A673 (cell line): ENCODE measurements around the gene TEX54. TPM values are rescaled to one million over a fixed set of nuclear protein-coding genes. Genes with fewer than 3 reads are reported as not detected.
"Not testable (repeated sequence)": the region's sequence is repeated elsewhere in the genome, so short reads cannot be mapped to it uniquely, and the experiment has no call there.

Experiments used
- BruUV-seq: library from RNA; stranded (reverse); fragments of 400-500 nt; replicated peaks from 2 replicates; lab custom pipeline; 2021; lab: Mats Ljungman, UMichigan
- CTCF ChIA-PET: fragments of 300-600 bp; sonication (Branson Sonifier 250); formaldehyde crosslinking; loops from one replicate; lab custom pipeline; 2022; ENCODE audit warnings: antibody characterized with exemption; lab: Charles Lee
- POLR2A ChIA-PET: fragments of 300-600 bp; sonication (Branson Sonifier 250); formaldehyde crosslinking; loops from one replicate; lab custom pipeline; 2022; ENCODE audit warnings: antibody characterized with exemption; ENCODE audit not compliant: low non-redundant PET; lab: Charles Lee
- DNase-seq: peaks from one replicate; pipeline ENCODE4 v3.0.0-alpha.2; 2015; ENCODE audit warnings: low spot score
- H3K27ac ChIP-seq: fragments of 200-600 bp; sonication (generic); 2 replicates; pipeline ENCODE4 v1.5.1; 2016; ENCODE audit warnings: mixed run types, low read depth, mild to moderate bottlenecking, mixed read lengths, antibody characterized with exemption, low read length; ENCODE audit not compliant: poor library complexity, severe bottlenecking
- H3K27me3 ChIP-seq: fragments of 200-600 bp; sonication (generic); replicated peaks from 2 replicates; pipeline ENCODE4 v1.6.1; 2017; ENCODE audit warnings: mixed run types, low read depth, mild to moderate bottlenecking, mixed read lengths, antibody characterized with exemption, low read length; ENCODE audit not compliant: insufficient read depth, poor library complexity
- H3K36me3 ChIP-seq: fragments of 200-600 bp; sonication (generic); 2 replicates; pipeline ENCODE4 v1.6.1; 2016; ENCODE audit warnings: mixed run types, mild to moderate bottlenecking, mixed read lengths, antibody characterized with exemption, low read length; ENCODE audit not compliant: insufficient read depth, poor library complexity, severe bottlenecking
- H3K4me1 ChIP-seq: fragments of 200-600 bp; sonication (generic); 2 replicates; pipeline ENCODE4 v1.6.1; 2017; ENCODE audit warnings: mixed run types, mild to moderate bottlenecking, mixed read lengths, antibody characterized with exemption, low read length; ENCODE audit not compliant: insufficient read depth, poor library complexity, severe bottlenecking
- H3K4me3 ChIP-seq: fragments of 200-600 bp; sonication (generic); 2 replicates; pipeline ENCODE4 v1.5.1; 2016; ENCODE audit warnings: low read depth, mixed run types, mild to moderate bottlenecking, mixed read lengths, low read length; ENCODE audit not compliant: poor library complexity, severe bottlenecking
- H3K9me3 ChIP-seq: fragments of 200-600 bp; sonication (generic); 2 replicates; pipeline ENCODE4 v1.6.1; 2016; ENCODE audit warnings: mixed run types, low read depth, mild to moderate bottlenecking, mixed read lengths, antibody characterized with exemption, low read length; ENCODE audit not compliant: poor library complexity, severe bottlenecking
- EZH2 ChIP-seq: fragments of 200-600 bp; sonication (generic); IDR thresholded peaks from 2 replicates; pipeline ENCODE4 v1.6.1; 2017; ENCODE audit warnings: borderline replicate concordance, low read depth, mild to moderate bottlenecking, mixed read lengths, antibody characterized with exemption, low read length; ENCODE audit not compliant: poor library complexity, severe bottlenecking
- intact Hi-C: fragments of 100-400 bp; cut with micrococcal nuclease; formaldehyde crosslinking; loops from one replicate; pipeline ENCODE4 v1.10.0; 2022; ENCODE audit not compliant: unreplicated experiment
- total RNA-seq: library from RNA; stranded (reverse); gene quantifications from 2 replicates; pipeline ENCODE4 v1.2.3, GENCODE V29; 2021
- TF ChIP-seq, protein P1 (sequence below): fragments of 300-800, 200-600 bp; sonication (generic); conservative IDR thresholded peaks from 2 replicates; pipeline ENCODE4 v1.5.1; 2017; ENCODE audit warnings: low read depth, mild to moderate bottlenecking, antibody characterized with exemption, low read length, moderate library complexity, mixed read lengths

Gene TEX54
- total RNA-seq, 1 experiment from 2014 or later = 0.77 TPM

DNA sequence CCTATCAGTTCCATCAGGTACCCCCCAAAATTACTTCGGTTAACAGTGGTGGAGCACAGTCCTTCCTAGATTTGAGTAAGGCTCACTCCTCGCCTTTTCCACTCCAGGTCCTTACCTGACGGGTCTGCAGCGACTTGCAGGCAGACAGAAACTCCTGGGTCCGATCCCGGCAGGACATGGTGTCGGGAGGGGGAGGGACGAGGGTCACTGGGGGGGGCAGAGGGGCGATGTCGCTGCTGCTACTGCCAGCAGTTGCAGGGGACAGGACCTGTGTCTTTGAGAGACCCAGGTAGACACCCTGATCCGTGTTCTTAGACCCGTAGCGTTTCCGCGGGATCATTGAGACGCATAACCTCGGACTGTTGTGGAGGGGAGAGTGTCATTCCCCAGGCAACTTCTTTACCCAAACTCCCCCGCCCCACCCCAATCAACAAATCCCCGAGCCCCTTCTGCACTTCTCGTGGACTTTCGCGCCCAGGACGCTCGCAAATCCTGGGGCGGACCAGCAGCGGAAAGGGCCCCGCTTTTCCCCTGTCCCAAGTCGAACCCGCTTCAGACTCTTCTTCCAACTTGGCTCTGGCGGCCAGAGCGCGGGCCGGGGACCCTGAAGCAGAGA is 1.6 kb downstream of the TEX54 start:
- peak; percentile 71 for DNase-seq
- Histone ChIP-seq H3K27me3 (no peaks in the 10 kb centered on the region), H3K4me1 (peaks cover 7% of the 10 kb centered on the region), H3K4me3 (peak overlapping the region; percentile 70), H3K36me3 (peaks cover 39% of the 10 kb centered on the region), H3K27ac (peak overlapping the region; percentile 91), H3K9me3 (no peaks in the 10 kb centered on the region)
- ChIA-PET POLR2A (interaction anchor here (0.8 to 1.6 kb wide), 3 partner anchors 10 to 104 kb away, joined by 3 to 26 read pairs (median 8); partner anchors contain the start of gene HNRNPUL2), CTCF (interaction anchor here (0.6 kb wide), 1 partner anchor 1487 kb away, joined by 3 read pairs; no protein-coding TSS in a partner anchor)
- BruUV-seq = no TSS peak
- no peak for TF ChIP-seq EZH2
- TF ChIP-seq, protein P1, sequence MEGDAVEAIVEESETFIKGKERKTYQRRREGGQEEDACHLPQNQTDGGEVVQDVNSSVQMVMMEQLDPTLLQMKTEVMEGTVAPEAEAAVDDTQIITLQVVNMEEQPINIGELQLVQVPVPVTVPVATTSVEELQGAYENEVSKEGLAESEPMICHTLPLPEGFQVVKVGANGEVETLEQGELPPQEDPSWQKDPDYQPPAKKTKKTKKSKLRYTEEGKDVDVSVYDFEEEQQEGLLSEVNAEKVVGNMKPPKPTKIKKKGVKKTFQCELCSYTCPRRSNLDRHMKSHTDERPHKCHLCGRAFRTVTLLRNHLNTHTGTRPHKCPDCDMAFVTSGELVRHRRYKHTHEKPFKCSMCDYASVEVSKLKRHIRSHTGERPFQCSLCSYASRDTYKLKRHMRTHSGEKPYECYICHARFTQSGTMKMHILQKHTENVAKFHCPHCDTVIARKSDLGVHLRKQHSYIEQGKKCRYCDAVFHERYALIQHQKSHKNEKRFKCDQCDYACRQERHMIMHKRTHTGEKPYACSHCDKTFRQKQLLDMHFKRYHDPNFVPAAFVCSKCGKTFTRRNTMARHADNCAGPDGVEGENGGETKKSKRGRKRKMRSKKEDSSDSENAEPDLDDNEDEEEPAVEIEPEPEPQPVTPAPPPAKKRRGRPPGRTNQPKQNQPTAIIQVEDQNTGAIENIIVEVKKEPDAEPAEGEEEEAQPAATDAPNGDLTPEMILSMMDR = no peak
- intact Hi-C loops = loop anchor here (5.0 kb wide), 1 partner anchor 39 kb away; the partner anchor contains the start of gene TMEM223

DNA sequence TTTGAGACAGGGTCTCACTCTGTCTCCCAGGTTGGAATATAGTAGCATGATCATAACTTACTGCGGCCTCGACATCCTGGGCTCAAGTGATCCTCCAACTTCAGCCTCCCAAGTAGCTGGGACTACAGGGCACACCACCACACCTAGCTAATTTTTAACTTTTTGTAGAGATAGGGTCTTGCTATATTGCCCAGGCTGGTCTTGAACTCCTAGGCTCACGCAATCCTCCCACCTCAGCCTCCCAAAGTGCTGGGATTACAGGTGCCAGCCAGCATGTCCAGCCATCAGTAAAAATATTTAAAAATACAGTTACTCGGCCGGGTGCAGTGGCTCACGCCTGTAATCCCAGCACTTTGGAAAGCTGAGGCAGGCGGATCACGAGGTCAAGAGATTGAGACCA is 4.5 kb downstream of the TEX54 start:
- DNase-seq, CTCF ChIA-PET, H3K9me3 ChIP-seq, POLR2A ChIA-PET, H3K4me3 ChIP-seq, H3K27ac ChIP-seq, H3K4me1 ChIP-seq, BruUV-seq, intact Hi-C loops, H3K27me3 ChIP-seq: not testable (repeated sequence)
- H3K36me3 ChIP-seq = peaks cover 38% of the 10 kb centered on the region

DNA sequence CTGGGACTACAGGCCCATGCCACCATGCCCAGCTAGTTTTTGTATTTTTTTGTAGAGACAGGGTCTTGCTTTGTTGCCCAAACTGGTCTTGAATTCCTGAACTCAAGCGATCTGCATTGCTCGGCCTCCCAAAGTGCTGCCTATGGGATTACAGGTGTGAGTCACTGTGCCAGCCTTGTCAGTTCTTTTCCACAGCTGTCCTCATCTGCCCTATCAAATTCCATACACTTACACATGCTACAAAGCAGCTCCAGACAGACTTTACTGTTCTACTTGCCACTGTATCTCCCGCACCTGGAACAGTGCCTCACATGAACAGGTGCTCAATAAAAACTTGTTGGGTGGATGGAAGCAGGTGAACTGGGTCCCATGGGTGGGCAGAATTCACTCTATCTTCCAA is 9.0 kb downstream of the TEX54 start:
- POLR2A ChIA-PET = no interaction called here
- TF ChIP-seq EZH2 = no peak
- TF ChIP-seq, protein P1 = no peak

DNA sequence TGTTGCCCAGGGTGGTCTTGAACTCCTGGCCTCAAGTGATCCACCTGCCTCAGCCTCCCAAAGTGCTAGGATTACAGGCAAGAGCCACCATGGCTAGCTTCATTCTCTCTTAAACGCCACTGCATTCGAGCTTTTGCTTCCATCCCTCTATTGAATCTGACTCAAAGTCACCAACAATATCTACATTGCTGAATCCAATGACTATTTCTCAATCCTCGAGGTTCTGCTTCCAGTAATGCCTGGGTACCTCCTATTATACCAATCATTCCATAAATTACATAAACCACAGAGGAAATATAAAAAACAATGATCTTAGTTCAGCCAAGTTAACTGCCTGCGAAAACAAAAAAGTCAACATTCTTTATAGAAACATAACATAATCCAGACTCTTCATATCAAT is 15.5 kb downstream of the TEX54 start:
- POLR2A ChIA-PET = interaction anchor here (0.6 to 0.8 kb wide), 2 partner anchors 15 to 42 kb away, joined by 3 to 10 read pairs; partner anchors contain the start of gene STX5
- H3K36me3 ChIP-seq = peaks cover 24% of the 10 kb centered on the region

More for the DNA sequence above, 9.0 kb downstream of the TEX54 start:
- BruUV-seq = no TSS peak
- no peak for DNase-seq
- Histone ChIP-seq H3K27me3 (no peaks in the 10 kb centered on the region), H3K4me3 (no peak overlapping the region), H3K27ac (no peak overlapping the region), H3K4me1 (no peaks in the 10 kb centered on the region), H3K36me3 (peaks cover 58% of the 10 kb centered on the region), H3K9me3 (no peaks in the 10 kb centered on the region)
- intact Hi-C loops = no loop called here
- CTCF ChIA-PET = no interaction called here

More for the DNA sequence above, 15.5 kb downstream of the TEX54 start:
- no peak overlapping the region for H3K4me3 ChIP-seq
- TF ChIP-seq EZH2 = no peak
- TF ChIP-seq, protein P1 = no peak
- no peaks in the 10 kb centered on the region for H3K9me3 ChIP-seq
- no peaks in the 10 kb centered on the region for H3K4me1 ChIP-seq
- H3K27me3 ChIP-seq = no peaks in the 10 kb centered on the region
- intact Hi-C loops = no loop called here
- CTCF ChIA-PET = no interaction called here
- BruUV-seq = no TSS peak
- H3K27ac ChIP-seq = no peak overlapping the region
- no peak for DNase-seq
